Measurements from ENCODE around the gene PIGN. TPM values are rescaled to one million over a fixed set of nuclear protein-coding genes. Genes with fewer than 3 reads are reported as not detected.

PIGN gene
- polyA plus RNA-seq, 3 donors: 4.1 to 14.7 (median 14.6) TPM

DNA sequence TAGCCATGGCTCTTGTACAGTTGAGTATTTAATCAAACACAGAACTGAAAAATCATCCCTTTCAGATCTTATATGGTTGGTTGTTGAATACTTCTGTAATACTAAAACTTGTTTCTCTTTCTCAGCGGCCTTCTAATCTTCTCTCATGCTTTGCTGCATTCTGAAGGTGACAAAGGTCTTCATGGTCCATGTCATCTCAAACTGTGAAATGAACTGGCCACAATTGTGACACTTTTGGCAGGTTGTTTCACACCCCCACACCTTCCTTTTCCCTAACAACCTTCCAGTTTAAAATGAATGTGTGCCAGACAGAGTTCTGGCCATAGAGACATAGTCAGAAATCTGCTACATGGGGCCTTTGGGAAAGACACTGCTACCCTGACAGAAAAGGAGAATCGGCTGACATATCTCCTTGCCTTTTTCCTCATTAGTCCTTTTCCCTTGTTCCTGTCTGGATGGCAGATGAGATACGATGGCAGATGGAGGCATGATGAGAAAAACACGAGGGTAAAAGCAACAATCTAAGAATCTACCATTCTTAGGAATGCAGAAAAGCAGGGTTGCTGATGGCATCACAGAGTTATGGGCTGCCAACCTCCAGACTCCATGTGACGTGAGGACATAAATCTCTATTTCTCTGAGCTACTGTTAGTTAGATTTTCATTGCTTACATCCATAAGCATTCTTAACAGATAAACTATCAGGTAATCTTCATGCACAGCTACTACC, 106.5 kb downstream of the PIGN start:
- WGBS (ENCODE audit: insufficient coverage): 100% methylated on average over 1 of the region's 5 CpGs
- Mint-ChIP-seq H3K4me3 (no peak overlapping the region), H3K4me1 (no peaks in the 10 kb centered on the region), H3K27me3 (ENCODE audit: low read depth in 3 of 3) (no peaks in the 10 kb centered on the region), H3K9me3 (no peaks in the 10 kb centered on the region), H3K36me3 (peaks cover 17 to 21% of the 10 kb centered on the region in 2 donors), H3K27ac (no peak overlapping the region)
- Histone ChIP-seq H2AFZ (ENCODE audit: insufficient read depth, low read depth, low read length, poor library complexity, severe bottlenecking) (no peak overlapping the region), H3K36me3 (replicated peaks in 1 of 2; ENCODE audit: control insufficient read depth in 1 of 2, insufficient read depth in 2 of 2, low read length in 2 of 2) (peaks cover 0 to 6% of the 10 kb centered on the region in 2 donors), H3K4me1 (ENCODE audit: control insufficient read depth in 1 of 2, insufficient read depth in 2 of 2, low read length in 2 of 2) (no peaks in the 10 kb centered on the region), H3K9me3 (replicated peaks in 1 of 2; ENCODE audit: control insufficient read depth in 1 of 2, insufficient read depth in 1 of 2, low read length in 2 of 2) (no peaks in the 10 kb centered on the region), H3K4me2 (replicated peaks; ENCODE audit: extremely low read depth, low read length, poor library complexity, severe bottlenecking) (no peak overlapping the region), H3K27ac (ENCODE audit: low read depth in 1 of 2, low read length in 2 of 2) (no peak overlapping the region), H3K27me3 (ENCODE audit: control insufficient read depth in 2 of 2, insufficient read depth in 2 of 2, low read length in 2 of 2) (no peaks in the 10 kb centered on the region), H3K4me3 (replicated peaks in 1 of 3; ENCODE audit: low read depth in 2 of 3, low read length in 3 of 3) (no peak overlapping the region), H3K9ac (ENCODE audit: insufficient read depth, low read length, poor library complexity, severe bottlenecking) (no peak overlapping the region), H4K20me1 (ENCODE audit: insufficient read depth, low read length) (no peaks in the 10 kb centered on the region), H3K79me2 (ENCODE audit: insufficient read depth, low read length) (no peaks in the 10 kb centered on the region)
- no peak for DNase-seq
- intact Hi-C loops (cut with micrococcal nuclease): no loop called here
- TF ChIP-seq, protein P1, sequence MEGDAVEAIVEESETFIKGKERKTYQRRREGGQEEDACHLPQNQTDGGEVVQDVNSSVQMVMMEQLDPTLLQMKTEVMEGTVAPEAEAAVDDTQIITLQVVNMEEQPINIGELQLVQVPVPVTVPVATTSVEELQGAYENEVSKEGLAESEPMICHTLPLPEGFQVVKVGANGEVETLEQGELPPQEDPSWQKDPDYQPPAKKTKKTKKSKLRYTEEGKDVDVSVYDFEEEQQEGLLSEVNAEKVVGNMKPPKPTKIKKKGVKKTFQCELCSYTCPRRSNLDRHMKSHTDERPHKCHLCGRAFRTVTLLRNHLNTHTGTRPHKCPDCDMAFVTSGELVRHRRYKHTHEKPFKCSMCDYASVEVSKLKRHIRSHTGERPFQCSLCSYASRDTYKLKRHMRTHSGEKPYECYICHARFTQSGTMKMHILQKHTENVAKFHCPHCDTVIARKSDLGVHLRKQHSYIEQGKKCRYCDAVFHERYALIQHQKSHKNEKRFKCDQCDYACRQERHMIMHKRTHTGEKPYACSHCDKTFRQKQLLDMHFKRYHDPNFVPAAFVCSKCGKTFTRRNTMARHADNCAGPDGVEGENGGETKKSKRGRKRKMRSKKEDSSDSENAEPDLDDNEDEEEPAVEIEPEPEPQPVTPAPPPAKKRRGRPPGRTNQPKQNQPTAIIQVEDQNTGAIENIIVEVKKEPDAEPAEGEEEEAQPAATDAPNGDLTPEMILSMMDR (IDR thresholded peaks at IDR 0.05): no peak

DNA sequence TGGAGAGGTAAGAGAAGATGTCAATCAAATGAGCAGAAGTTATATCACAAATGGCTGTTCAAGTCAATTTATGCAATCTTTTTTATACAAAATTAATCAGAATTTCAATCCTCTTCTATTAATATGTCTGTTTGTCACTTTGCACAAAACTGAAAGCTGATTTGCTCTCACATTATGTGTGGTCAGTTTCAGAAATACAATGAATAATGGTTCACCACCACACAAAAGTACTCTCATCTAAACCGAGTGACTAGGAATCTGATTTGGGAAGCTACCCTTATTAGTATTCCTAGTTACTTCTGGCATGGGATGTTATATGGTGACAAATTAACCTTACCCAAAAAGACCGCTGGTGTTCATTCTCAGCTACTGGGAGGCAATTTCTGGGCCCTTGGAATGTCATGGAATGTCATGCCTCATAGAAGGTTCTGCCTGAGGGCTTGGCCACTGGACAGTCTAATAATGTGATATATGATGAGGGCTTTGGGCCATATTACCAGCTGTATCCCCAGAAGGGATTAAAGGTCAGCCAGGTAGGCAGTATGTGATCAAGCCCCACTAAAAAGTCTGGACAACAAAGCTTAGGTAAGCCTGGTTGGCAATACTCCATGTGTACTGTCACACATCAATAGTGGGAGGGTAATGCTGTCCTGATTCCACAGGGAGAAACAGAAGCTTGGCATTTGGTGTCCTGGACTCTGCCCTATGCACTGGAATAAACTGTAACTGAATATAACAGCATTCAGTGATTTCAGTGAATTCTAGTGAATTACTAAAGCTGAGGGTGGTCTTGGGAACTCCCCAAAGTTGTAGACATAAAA, 113.2 kb downstream of the PIGN start:
- no CpG with 5 or more reads among the region's 2 CpGs for WGBS (ENCODE audit: insufficient coverage)
- Histone ChIP-seq H3K4me1 (ENCODE audit: control insufficient read depth in 1 of 2, insufficient read depth in 2 of 2, low read length in 2 of 2) (peaks cover 8 to 17% of the 10 kb centered on the region in 2 donors), H3K9me3 (replicated peaks in 1 of 2; ENCODE audit: control insufficient read depth in 1 of 2, insufficient read depth in 1 of 2, low read length in 2 of 2) (no peaks in the 10 kb centered on the region), H4K20me1 (ENCODE audit: insufficient read depth, low read length) (no peaks in the 10 kb centered on the region), H2AFZ (ENCODE audit: insufficient read depth, low read depth, low read length, poor library complexity, severe bottlenecking) (no peak overlapping the region), H3K27me3 (ENCODE audit: control insufficient read depth in 2 of 2, insufficient read depth in 2 of 2, low read length in 2 of 2) (no peaks in the 10 kb centered on the region), H3K9ac (ENCODE audit: insufficient read depth, low read length, poor library complexity, severe bottlenecking) (no peak overlapping the region), H3K79me2 (ENCODE audit: insufficient read depth, low read length) (no peaks in the 10 kb centered on the region), H3K36me3 (replicated peaks in 1 of 2; ENCODE audit: control insufficient read depth in 1 of 2, insufficient read depth in 2 of 2, low read length in 2 of 2) (peaks cover 0 to 2% of the 10 kb centered on the region in 2 donors), H3K4me2 (replicated peaks; ENCODE audit: extremely low read depth, low read length, poor library complexity, severe bottlenecking) (no peak overlapping the region), H3K27ac (ENCODE audit: low read depth in 1 of 2, low read length in 2 of 2) (no peak overlapping the region), H3K4me3 (replicated peaks in 1 of 3; ENCODE audit: low read depth in 2 of 3, low read length in 3 of 3) (no peak overlapping the region)
- intact Hi-C loops (cut with micrococcal nuclease): no loop called here
- Mint-ChIP-seq H3K36me3 (peaks cover 0 to 13% of the 10 kb centered on the region in 2 donors), H3K27me3 (ENCODE audit: low read depth in 3 of 3) (no peaks in the 10 kb centered on the region), H3K4me1 (peaks cover 15% of the 10 kb centered on the region), H3K27ac (no peak overlapping the region), H3K9me3 (no peaks in the 10 kb centered on the region), H3K4me3 (no peak overlapping the region)
- DNase-seq: no peak
- TF ChIP-seq, protein P1 (IDR thresholded peaks at IDR 0.05): no peak

Data from CD14-positive monocyte (primary cell).